Activated B cell treated with CpG ODN at 0.5 μM for 24 hours (primary cell): ENCODE results near the gene FAM180A. TPM values are rescaled to one million over a fixed set of nuclear protein-coding genes. Genes with fewer than 3 reads are reported as not detected.
"Not testable (repeated sequence)": the region's sequence is repeated elsewhere in the genome, so short reads cannot be mapped to it uniquely, and the experiment has no call there.

Experiments used
- ATAC-seq: fragments of 200-7000 bp; cut with Tn5 transposase; one replicate; pipeline ENCODE4 v1.10.0; 2021; ENCODE audit warnings: low read depth, mild to moderate bottlenecking, moderate library complexity
- CTCF ChIA-PET: fragments of 350-600 bp; sonication (Branson Sonifier 250); formaldehyde crosslinking; loops from one replicate; lab custom pipeline; 2021; ENCODE audit warnings: antibody characterized with exemption; lab: Charles Lee
- POLR2A ChIA-PET: fragments of 350-600 bp; sonication (Branson Sonifier 250); formaldehyde crosslinking; loops from one replicate; lab custom pipeline; 2021; ENCODE audit warnings: antibody characterized with exemption; lab: Charles Lee
- DNase-seq: peaks from one replicate; pipeline ENCODE4 v3.0.0; 2022
- H3K27ac Mint-ChIP-seq: one replicate; pipeline ENCODE4 v1.8.0; 2020; ENCODE audit warnings: mixed read lengths
- H3K27me3 Mint-ChIP-seq: one replicate; pipeline ENCODE4 v1.8.0; 2021; ENCODE audit warnings: mixed read lengths
- H3K36me3 Mint-ChIP-seq: one replicate; pipeline ENCODE4 v1.8.0; 2021; ENCODE audit warnings: low read depth, mixed read lengths
- H3K4me1 Mint-ChIP-seq: one replicate; pipeline ENCODE4 v1.8.0; 2021; ENCODE audit warnings: mixed read lengths
- H3K4me3 Mint-ChIP-seq: one replicate; pipeline ENCODE4 v1.8.0; 2020; ENCODE audit warnings: mild to moderate bottlenecking, mixed read lengths
- H3K9me3 Mint-ChIP-seq: one replicate; pipeline ENCODE4 v1.8.0; 2020; ENCODE audit warnings: mixed read lengths
- CTCF ChIP-seq: fragments of 200-600 bp; IDR thresholded peaks from one replicate; pipeline ENCODE4 v1.8.0; 2022; ENCODE audit warnings: antibody characterized with exemption, mild to moderate bottlenecking
- intact Hi-C: fragments of 100-400 bp; cut with micrococcal nuclease; formaldehyde crosslinking; loops from one replicate; pipeline ENCODE4 v1.15.1; 2024
- total RNA-seq: library from RNA; stranded (reverse); gene quantifications from 2 replicates; pipeline ENCODE4 v1.2.3, GENCODE V29; 2022

The FAM180A gene
- total RNA-seq, 1 donor from 2014 or later, result not detected

DNA sequence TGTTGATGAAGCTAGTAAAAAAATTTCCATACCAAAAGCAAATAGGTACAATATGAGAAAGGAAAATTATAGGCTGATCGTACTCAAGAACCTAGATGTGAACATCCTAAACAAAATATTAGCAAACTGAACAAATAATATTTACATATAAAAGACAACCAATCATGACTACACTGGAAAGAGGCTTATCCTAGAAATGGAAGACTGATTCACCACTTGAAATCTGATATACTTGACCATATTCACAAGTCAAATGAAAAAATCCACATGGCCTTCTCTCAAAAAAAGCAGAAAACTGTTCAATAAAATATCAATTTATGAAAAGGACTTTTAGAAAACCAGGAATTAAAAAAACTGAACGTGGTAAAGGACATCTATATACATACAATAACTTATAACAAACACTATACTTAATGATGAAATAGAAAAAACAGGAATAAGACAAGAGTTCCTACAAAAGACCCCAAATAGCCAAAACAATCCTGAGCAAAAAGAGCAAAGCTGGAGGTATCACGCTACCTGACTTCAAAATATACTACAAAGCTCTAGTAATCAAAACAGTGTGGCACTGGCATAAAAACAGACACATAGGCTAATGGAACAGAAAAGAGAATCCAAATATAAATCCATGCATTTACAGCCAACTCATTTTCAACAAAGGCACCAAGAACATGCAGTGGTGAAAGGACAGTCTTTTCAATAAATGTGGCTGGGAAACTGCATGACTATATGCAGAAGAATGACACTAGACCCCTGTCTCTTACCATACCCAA lies 29.2 kb upstream of the FAM180A start:
- H3K27me3 Mint-ChIP-seq, result peaks cover 24% of the 10 kb centered on the region
- ChIA-PET CTCF (no interaction called here), POLR2A (no interaction called here)
- H3K36me3 Mint-ChIP-seq, result no peaks in the 10 kb centered on the region
- H3K27ac Mint-ChIP-seq, result no peak overlapping the region
- TF ChIP-seq CTCF, result no peak
- no peak overlapping the region for H3K4me3 Mint-ChIP-seq
- no peak for ATAC-seq
- intact Hi-C loops, result no loop called here
- H3K4me1 Mint-ChIP-seq, result no peaks in the 10 kb centered on the region
- no peak for DNase-seq
- H3K9me3 Mint-ChIP-seq, result peaks cover 11% of the 10 kb centered on the region

- CTCF ChIA-PET, result interaction anchor here (0.8 kb wide), 1 partner anchor 25 kb away, joined by 4 read pairs; no protein-coding TSS in a partner anchor
- intact Hi-C loops, DNase-seq, H3K4me1 Mint-ChIP-seq, H3K4me3 Mint-ChIP-seq, ATAC-seq, POLR2A ChIA-PET, H3K27ac Mint-ChIP-seq, H3K36me3 Mint-ChIP-seq: not testable (repeated sequence)
- Mint-ChIP-seq H3K27me3 (peaks cover 18% of the 10 kb centered on the region), H3K9me3 (peaks cover 11% of the 10 kb centered on the region)
Measured at GRCh38 chr7:135775915-135776314, 27.3 kb upstream of the FAM180A start.

DNA sequence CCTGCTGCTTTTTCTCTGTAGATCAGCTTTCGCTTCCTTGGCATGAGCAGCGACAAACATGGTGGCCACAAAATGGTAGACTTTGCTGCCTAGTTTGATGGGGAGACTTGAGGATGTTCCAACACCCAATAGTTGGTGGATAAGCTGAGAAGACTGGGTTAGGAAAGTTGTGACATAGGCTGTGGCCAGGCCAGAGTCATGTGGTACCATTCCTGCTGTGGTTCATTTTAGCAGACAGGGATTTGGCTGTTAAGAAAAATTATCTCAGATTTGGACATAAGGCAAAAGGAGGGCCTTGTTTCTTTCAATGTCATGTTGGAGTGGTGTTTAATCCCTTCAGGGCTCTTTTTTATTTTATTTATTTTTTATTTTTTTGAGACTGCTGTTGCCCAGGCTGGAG lies 26.6 kb upstream of the FAM180A start:
- ChIA-PET POLR2A (no interaction called here), CTCF (no interaction called here)
- Mint-ChIP-seq H3K4me1 (no peaks in the 10 kb centered on the region), H3K27ac (no peak overlapping the region), H3K27me3 (peaks cover 18% of the 10 kb centered on the region), H3K36me3 (no peaks in the 10 kb centered on the region), H3K4me3 (no peak overlapping the region), H3K9me3 (peaks cover 11% of the 10 kb centered on the region)
- intact Hi-C loops, result no loop called here
- ATAC-seq (no peak), DNase-seq (no peak)
- TF ChIP-seq CTCF, result no peak

DNA sequence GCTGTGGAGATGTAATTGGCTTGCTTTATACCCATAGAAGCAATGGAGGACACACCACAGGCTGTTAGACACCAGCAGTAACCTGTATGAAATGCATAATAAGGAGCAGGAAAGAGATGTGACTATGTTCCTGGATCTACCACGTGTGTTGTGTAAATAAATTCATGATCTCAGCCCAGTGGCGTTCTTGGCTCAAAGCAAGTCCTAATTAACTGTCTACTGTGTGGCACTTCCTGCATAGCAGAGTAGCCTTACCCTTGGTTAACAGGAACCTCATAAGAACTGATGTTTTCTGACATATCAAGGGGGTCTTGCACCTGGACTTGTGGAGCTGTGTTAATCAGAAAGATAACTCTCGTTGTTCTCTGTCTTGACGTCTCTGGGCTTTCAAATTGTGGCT lies 25.7 kb upstream of the FAM180A start:
- no peak overlapping the region for H3K27ac Mint-ChIP-seq

DNA sequence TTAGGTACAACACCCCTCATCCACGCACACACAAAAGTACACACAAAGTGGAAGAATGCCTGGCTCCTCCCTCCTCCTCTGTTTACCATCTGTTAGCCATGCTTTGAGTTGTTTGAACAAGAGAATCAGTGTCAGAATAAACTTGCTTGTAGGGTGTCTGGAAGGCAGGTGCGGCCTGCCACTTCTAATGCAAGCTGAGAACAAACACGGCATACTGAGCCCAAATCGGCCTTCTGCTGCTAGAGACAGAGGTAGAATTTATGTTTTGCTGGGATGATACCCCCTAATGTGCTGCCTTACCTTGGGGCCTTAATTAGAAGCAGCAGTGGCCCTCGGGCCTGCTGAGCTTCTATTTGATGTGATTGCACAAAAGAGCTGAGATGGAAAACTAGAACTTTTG lies 24.9 kb upstream of the FAM180A start:
- H3K36me3 Mint-ChIP-seq, result no peaks in the 10 kb centered on the region
- ChIA-PET POLR2A (no interaction called here), CTCF (no interaction called here)
- ATAC-seq, result no peak
- TF ChIP-seq CTCF, result no peak
- H3K4me3 Mint-ChIP-seq, result no peak overlapping the region
- peaks cover 17% of the 10 kb centered on the region for H3K27me3 Mint-ChIP-seq
- H3K4me1 Mint-ChIP-seq, result no peaks in the 10 kb centered on the region
- no peak overlapping the region for H3K27ac Mint-ChIP-seq
- intact Hi-C loops, result no loop called here
- H3K9me3 Mint-ChIP-seq, result peaks cover 8% of the 10 kb centered on the region
- no peak for DNase-seq

More for the DNA sequence above, 25.7 kb upstream of the FAM180A start:
- Mint-ChIP-seq H3K4me1 (no peaks in the 10 kb centered on the region), H3K36me3 (no peaks in the 10 kb centered on the region), H3K9me3 (peaks cover 11% of the 10 kb centered on the region), H3K4me3 (no peak overlapping the region), H3K27me3 (peaks cover 18% of the 10 kb centered on the region)
- DNase-seq (no peak), ATAC-seq (no peak)
- POLR2A ChIA-PET, result no interaction called here
- TF ChIP-seq CTCF, result no peak
- intact Hi-C loops, result no loop called here
- CTCF ChIA-PET, result no interaction called here
